Psoas muscle (tissue), 8 donors: ENCODE measurements around the gene ZBTB17. TPM values are rescaled to one million over a fixed set of nuclear protein-coding genes. Genes with fewer than 3 reads are reported as not detected.

ENCODE experiments used
- ATAC-seq, 4 donors: fragments of 200-7000 bp; cut with Tn5 transposase; one replicate each; pipeline ENCODE4 v1.9.1; 2020; ENCODE audit warnings: moderate library complexity in 3 of 4, mild to moderate bottlenecking in 2 of 4
- DNase-seq, 2 donors: peaks; one replicate each; pipeline ENCODE4 v3.0.0-alpha.2; 2020
- H3K27ac ChIP-seq: fragments of 200-600 bp; one replicate; pipeline ENCODE4 v1.8.0; 2022
- H3K27me3 ChIP-seq, 3 donors: fragments of 200-600 bp in 1 of 3; one replicate each; pipeline versions ENCODE4 v1.6.1 to v1.8.0; 2013 to 2022; ENCODE audit warnings: low read length in 2 of 3, mild to moderate bottlenecking in 2 of 3, moderate library complexity in 1 of 3; ENCODE audit not compliant: insufficient read depth in 3 of 3
- H3K36me3 ChIP-seq, 2 donors: fragments of 200-600 bp in 1 of 2; one replicate each; pipeline versions ENCODE4 v1.6.1 to v1.8.0; 2013 to 2022; ENCODE audit warnings: low read depth in 1 of 2, mild to moderate bottlenecking in 1 of 2, moderate library complexity in 1 of 2; ENCODE audit not compliant: insufficient read depth in 1 of 2
- H3K4me1 ChIP-seq: fragments of 200-600 bp; one replicate; pipeline ENCODE4 v1.8.0; 2022
- H3K4me3 ChIP-seq: fragments of 200-600 bp; one replicate; pipeline ENCODE4 v1.8.0; 2022; ENCODE audit warnings: mild to moderate bottlenecking
- H3K9me3 ChIP-seq: fragments of 200-600 bp; one replicate; pipeline ENCODE4 v1.8.0; 2022
- WGBS, 3 donors: extraction: QIAGEN DNeasy Blood & Tissue Kit; methylation state at CpG; one replicate each; pipeline versions ENCODE4 v1.1.6 to v1.1.7; 2013; 5-methylcytosine and 5-hydroxymethylcytosine counted together
- intact Hi-C, 2 donors: fragments of 100-400 bp; cut with DNase I; formaldehyde crosslinking; loops; one replicate each; pipeline versions ENCODE4 v1.11.0 to v1.14.2; 2022
- polyA plus RNA-seq, 3 donors: library from polyadenylated mRNA; stranded (reverse); fragments of 200-250 nt; gene quantifications; one replicate each; pipeline ENCODE4 v1.2.3, GENCODE V29; 2013
- total RNA-seq, 4 donors: library from RNA; stranded (reverse); fragmentation: NEBNext Ultra II Directional in 2 of 4; extraction: Animal tissue kit (Norgen Biotek cat#: 25700) in 2 of 4; gene quantifications; one replicate each; pipeline versions ENCODE4 v1.2.1 to v1.2.4, GENCODE V29; 2021 to 2023
- TF ChIP-seq, protein P1 (sequence below): fragments of 200-600 bp; IDR thresholded peaks from one replicate; pipeline ENCODE4 v1.8.0; 2022; ENCODE audit warnings: antibody characterized with exemption
- donor health status: healthy with polysubstance abuse.
- donor health status: DM: no; HTN: no; CAD: no; lungs with moderate emphysema.
- donor health status: Bipolar disorder and iron deficiency.
- donor health status: healthy.
- donor health status: DM: yes; HTN: yes; CAD: no.
- donor health status: DM: no; HTN: no; CAD: no.
- donor health status: DM: no; HTN: no; CAD: no.
- donor health status: DM: yes; HTN: yes; CAD: no.

Gene ZBTB17
- total and polyA plus RNA-seq, 7 donors = 23.5 to 44.3 (median 29.5) TPM

DNA sequence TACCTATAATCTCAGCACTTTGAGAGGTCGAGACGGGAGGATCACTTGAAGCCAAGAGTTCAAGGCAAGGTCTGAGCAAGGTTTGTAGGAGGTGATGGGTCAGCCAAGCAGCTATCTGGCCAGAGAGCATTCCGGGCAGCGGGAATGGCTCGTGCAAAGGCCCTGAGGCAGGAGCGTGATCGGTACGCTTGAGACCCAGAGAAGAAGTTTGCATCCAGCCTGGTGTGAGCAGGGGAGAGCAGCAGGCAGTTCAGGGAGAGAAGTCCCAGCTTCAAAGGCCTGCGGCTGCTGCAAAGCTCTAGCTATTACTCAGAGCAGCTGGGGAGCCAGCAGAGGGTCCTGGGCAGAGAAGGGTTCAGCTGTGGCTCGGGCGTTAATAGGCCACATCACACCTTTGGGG lies 23.0 kb upstream of the ZBTB17 start:
- TF ChIP-seq, protein P1, sequence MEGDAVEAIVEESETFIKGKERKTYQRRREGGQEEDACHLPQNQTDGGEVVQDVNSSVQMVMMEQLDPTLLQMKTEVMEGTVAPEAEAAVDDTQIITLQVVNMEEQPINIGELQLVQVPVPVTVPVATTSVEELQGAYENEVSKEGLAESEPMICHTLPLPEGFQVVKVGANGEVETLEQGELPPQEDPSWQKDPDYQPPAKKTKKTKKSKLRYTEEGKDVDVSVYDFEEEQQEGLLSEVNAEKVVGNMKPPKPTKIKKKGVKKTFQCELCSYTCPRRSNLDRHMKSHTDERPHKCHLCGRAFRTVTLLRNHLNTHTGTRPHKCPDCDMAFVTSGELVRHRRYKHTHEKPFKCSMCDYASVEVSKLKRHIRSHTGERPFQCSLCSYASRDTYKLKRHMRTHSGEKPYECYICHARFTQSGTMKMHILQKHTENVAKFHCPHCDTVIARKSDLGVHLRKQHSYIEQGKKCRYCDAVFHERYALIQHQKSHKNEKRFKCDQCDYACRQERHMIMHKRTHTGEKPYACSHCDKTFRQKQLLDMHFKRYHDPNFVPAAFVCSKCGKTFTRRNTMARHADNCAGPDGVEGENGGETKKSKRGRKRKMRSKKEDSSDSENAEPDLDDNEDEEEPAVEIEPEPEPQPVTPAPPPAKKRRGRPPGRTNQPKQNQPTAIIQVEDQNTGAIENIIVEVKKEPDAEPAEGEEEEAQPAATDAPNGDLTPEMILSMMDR = no peak
- no peaks in the 10 kb centered on the region for H3K27me3 ChIP-seq
- WGBS, 3 donors = 93 to 94% (median 93%) methylated on average over 11 of the region's 11 CpGs
- H3K27ac ChIP-seq = no peak overlapping the region
- ATAC-seq (no peak), DNase-seq (no peak)
- H3K4me1 ChIP-seq = no peaks in the 10 kb centered on the region
- no peaks in the 10 kb centered on the region for H3K36me3 ChIP-seq
- H3K9me3 ChIP-seq = no peaks in the 10 kb centered on the region
- no peak overlapping the region for H3K4me3 ChIP-seq
- intact Hi-C loops = loop anchor here (5.0 kb wide), 2 partner anchors 173 to 182 kb away; no protein-coding TSS in a partner anchor

DNA sequence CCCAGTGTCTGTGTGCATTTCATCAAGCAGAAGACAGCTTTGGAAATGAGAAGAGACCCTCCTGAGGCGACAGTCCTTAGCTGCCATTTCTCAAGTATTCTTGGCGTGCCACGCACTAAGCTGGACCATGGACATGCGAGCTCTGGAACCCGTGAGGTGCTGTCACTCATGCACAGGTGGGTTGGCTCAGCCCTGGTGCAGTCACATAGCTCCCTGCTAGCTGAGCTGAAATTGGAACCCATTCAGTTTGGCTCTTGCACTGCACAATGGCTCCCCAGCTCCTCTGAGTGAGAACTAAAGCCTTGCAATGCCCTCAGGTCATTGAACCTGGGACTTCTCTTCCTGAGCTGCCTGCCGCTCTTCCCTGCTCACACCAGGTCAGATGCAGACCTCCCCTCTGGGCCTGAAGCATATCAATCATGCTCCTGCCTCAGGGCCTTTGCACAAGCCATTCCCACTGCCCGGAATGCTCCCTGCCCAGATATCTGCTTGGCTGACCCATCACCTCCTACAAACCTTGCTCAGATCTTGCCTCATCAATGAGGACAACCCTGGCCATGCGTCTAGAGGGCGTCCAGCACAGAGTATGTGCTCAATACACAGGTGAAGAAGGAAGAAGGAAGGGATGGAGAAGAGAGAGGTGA lies 21.9 kb upstream of the ZBTB17 start:
- H3K36me3 ChIP-seq = no peaks in the 10 kb centered on the region
- no peaks in the 10 kb centered on the region for H3K4me1 ChIP-seq
- no peak for DNase-seq
- intact Hi-C loops = loop anchor here (5.0 kb wide), 2 partner anchors 175 to 180 kb away; no protein-coding TSS in a partner anchor
- TF ChIP-seq, protein P1 = no peak
- no peak overlapping the region for H3K4me3 ChIP-seq
- H3K9me3 ChIP-seq = no peaks in the 10 kb centered on the region
- peak in 3 of 4 donors; percentile 36 to 84 (median 73) for ATAC-seq
- no peaks in the 10 kb centered on the region for H3K27me3 ChIP-seq
- WGBS, 3 donors = 66 to 76% (median 74%) methylated on average over 9 of the region's 9 CpGs
- no peak overlapping the region for H3K27ac ChIP-seq

DNA sequence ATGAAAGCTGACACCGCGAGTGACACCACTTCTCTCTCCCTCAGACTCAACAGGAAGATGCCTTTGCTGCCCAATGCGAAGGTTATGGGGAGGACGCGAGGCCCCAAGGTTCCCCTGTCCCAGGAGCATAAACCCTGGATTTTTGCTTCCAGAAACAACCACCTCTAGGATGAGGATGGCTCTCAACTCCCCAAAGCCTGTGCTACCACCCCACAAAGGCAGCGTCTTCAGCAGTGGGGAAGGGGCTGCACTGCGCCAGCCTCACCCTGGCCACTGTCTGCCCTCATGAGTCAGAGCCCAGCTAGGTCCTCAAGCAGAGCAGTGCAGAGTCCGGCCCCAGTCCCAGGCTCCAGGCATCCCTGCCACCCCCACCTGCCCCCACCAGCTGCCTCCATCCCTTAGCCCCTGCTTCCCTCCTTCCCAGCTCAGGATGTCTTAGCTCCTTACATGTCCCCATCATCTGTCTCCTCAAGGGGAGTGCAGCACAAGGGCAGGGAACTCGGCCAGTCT lies 21.2 kb upstream of the ZBTB17 start:
- ATAC-seq = peak in 2 of 4 donors; percentile 9 to 11
- H3K27me3 ChIP-seq = no peaks in the 10 kb centered on the region
- TF ChIP-seq, protein P1 = no peak
- WGBS, 3 donors = 76 to 82% (median 80%) methylated on average over 9 of the region's 9 CpGs
- no peaks in the 10 kb centered on the region for H3K4me1 ChIP-seq
- H3K27ac ChIP-seq = no peak overlapping the region
- H3K4me3 ChIP-seq = no peak overlapping the region
- intact Hi-C loops = loop anchor here (5.0 kb wide), 2 partner anchors 175 to 180 kb away; no protein-coding TSS in a partner anchor
- no peaks in the 10 kb centered on the region for H3K9me3 ChIP-seq
- no peak for DNase-seq
- no peaks in the 10 kb centered on the region for H3K36me3 ChIP-seq

DNA sequence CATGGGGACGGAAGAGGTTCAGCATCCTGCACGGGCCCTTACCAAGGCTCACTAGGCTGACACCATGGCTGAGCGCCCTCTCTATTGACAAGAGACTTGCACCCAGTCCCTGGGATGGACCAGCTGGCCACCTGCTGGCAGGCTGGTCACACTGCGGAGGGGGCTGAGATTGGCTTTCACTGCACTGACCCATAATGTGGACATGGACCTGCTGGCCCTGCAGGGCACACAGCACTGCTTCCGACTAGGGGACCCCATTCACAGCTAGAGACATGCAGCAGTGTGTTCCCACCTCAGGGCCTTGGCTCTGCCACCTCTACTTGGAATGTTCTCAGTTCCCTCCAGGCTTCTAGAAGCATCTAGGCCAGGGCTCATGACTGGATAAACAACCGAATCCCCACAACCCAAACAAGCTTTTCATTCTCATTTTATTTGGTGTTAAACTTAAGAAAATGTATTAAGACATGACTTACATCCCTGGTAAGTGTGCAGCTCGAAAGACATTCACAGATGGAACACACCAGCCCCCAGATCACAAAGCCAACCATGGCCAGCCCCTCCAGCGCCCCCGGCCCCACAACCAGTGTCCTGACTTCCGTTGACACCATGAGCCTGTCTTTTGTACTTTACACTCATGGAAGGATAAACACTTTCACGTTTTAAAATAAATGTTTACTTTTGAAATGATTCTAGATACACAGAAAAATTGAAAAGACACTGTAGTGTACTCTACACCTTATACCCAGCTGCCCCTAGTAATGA lies 18.9 kb upstream of the ZBTB17 start:
- Histone ChIP-seq H3K36me3 (no peaks in the 10 kb centered on the region), H3K27me3 (no peaks in the 10 kb centered on the region), H3K9me3 (no peaks in the 10 kb centered on the region), H3K4me1 (no peaks in the 10 kb centered on the region), H3K4me3 (no peak overlapping the region), H3K27ac (no peak overlapping the region)
- intact Hi-C loops = loop anchor here (2.0 to 5.0 kb wide), 3 partner anchors 177 to 178 kb away; no protein-coding TSS in a partner anchor
- DNase-seq = peak; percentile 68 to 78
- TF ChIP-seq, protein P1 = peak; percentile 66
- peak; percentile 73 to 89 (median 82) for ATAC-seq
- 55 to 65% (median 55%) methylated on average over 11 of the region's 11 CpGs for WGBS, 3 donors
